Activated T-helper 2 cell treated with anti-CD3 and anti-CD28 coated beads, Interferon-gamma antibody, Interleukin-2, Interleukin-4, amounts not matched to agents 10 μg/mL and 5 μg/mL and 100 μg/mL, durations not matched to agents 14 hours and 24 hours and 36 hours (primary cell): Measurements from ENCODE around the gene GUCD1. TPM values are rescaled to one million over a fixed set of nuclear protein-coding genes. Genes with fewer than 3 reads are reported as not detected.

Experiments
- DNase-seq: peaks from one replicate; pipeline ENCODE4 v3.0.0; 2021; ENCODE audit warnings: low spot score
- H3K27ac Mint-ChIP-seq: one replicate; pipeline ENCODE4 v1.8.0; 2021; ENCODE audit warnings: mixed read lengths
- H3K27me3 Mint-ChIP-seq: one replicate; pipeline ENCODE4 v1.8.0; 2021; ENCODE audit warnings: low read depth, mixed read lengths
- H3K36me3 Mint-ChIP-seq: one replicate; pipeline ENCODE4 v1.8.0; 2021; ENCODE audit warnings: low read depth, mixed read lengths
- H3K4me1 Mint-ChIP-seq: one replicate; pipeline ENCODE4 v1.8.0; 2021; ENCODE audit warnings: low read depth, mixed read lengths
- H3K4me3 Mint-ChIP-seq: one replicate; pipeline ENCODE4 v1.8.0; 2021; ENCODE audit warnings: low read depth, mild to moderate bottlenecking, moderate library complexity, mixed read lengths
- H3K9me3 Mint-ChIP-seq: one replicate; pipeline ENCODE4 v1.8.0; 2021; ENCODE audit warnings: mixed read lengths
- intact Hi-C: fragments of 100-400 bp; cut with micrococcal nuclease; formaldehyde crosslinking; loops from one replicate; pipeline ENCODE4 v1.15.1; 2023
- total RNA-seq: library from RNA; stranded (reverse); gene quantifications from 2 replicates; pipeline ENCODE4 v1.2.3, GENCODE V29; 2022

GUCD1 gene
- total RNA-seq, 1 donor from 2014 or later: 115 TPM

- peaks cover 6% of the 10 kb centered on the region for H3K27me3 Mint-ChIP-seq
- peaks cover 11% of the 10 kb centered on the region for H3K4me1 Mint-ChIP-seq
- H3K36me3 Mint-ChIP-seq: no peaks in the 10 kb centered on the region
- H3K9me3 Mint-ChIP-seq: no peaks in the 10 kb centered on the region
- intact Hi-C loops: no loop called here
- peak; percentile 26 for DNase-seq
- H3K4me3 Mint-ChIP-seq: no peak overlapping the region
- no peak overlapping the region for H3K27ac Mint-ChIP-seq
Measured at GRCh38 chr22:24521791-24522245, 33.1 kb downstream of the GUCD1 start.

- no peak for DNase-seq
- Mint-ChIP-seq H3K9me3 (no peaks in the 10 kb centered on the region), H3K27me3 (peaks cover 6% of the 10 kb centered on the region), H3K27ac (no peak overlapping the region), H3K36me3 (no peaks in the 10 kb centered on the region), H3K4me3 (no peak overlapping the region), H3K4me1 (peaks cover 11% of the 10 kb centered on the region)
- intact Hi-C loops: no loop called here
Measured at GRCh38 chr22:24519496-24519895, 35.4 kb downstream of the GUCD1 start.

GRCh38 chr22:24518771-24519485 is 36.0 kb downstream of the GUCD1 start:
- Mint-ChIP-seq H3K36me3 (no peaks in the 10 kb centered on the region), H3K4me1 (peaks cover 11% of the 10 kb centered on the region), H3K4me3 (no peak overlapping the region), H3K27ac (no peak overlapping the region), H3K9me3 (no peaks in the 10 kb centered on the region), H3K27me3 (peaks cover 6% of the 10 kb centered on the region)
- DNase-seq: no peak
- intact Hi-C loops: no loop called here

- Mint-ChIP-seq H3K27me3 (peaks cover 9% of the 10 kb centered on the region), H3K4me3 (no peak overlapping the region), H3K4me1 (peaks cover 13% of the 10 kb centered on the region), H3K36me3 (no peaks in the 10 kb centered on the region), H3K9me3 (no peaks in the 10 kb centered on the region), H3K27ac (no peak overlapping the region)
- no peak for DNase-seq
- intact Hi-C loops: no loop called here
Measured at GRCh38 chr22:24518228-24518627, 36.7 kb downstream of the GUCD1 start.

- Mint-ChIP-seq H3K4me1 (peaks cover 13% of the 10 kb centered on the region), H3K27ac (no peak overlapping the region), H3K27me3 (peaks cover 9% of the 10 kb centered on the region), H3K36me3 (no peaks in the 10 kb centered on the region), H3K9me3 (no peaks in the 10 kb centered on the region), H3K4me3 (no peak overlapping the region)
- DNase-seq: no peak
- intact Hi-C loops: no loop called here
Measured at GRCh38 chr22:24517446-24517845, 37.5 kb downstream of the GUCD1 start.

- Mint-ChIP-seq H3K9me3 (no peaks in the 10 kb centered on the region), H3K4me3 (no peak overlapping the region), H3K27ac (no peak overlapping the region), H3K4me1 (peaks cover 16% of the 10 kb centered on the region), H3K27me3 (peaks cover 9% of the 10 kb centered on the region), H3K36me3 (no peaks in the 10 kb centered on the region)
- intact Hi-C loops: no loop called here
- no peak for DNase-seq
Measured at GRCh38 chr22:24516301-24516737, 38.6 kb downstream of the GUCD1 start.

GRCh38 chr22:24515027-24515338 is 40.0 kb downstream of the GUCD1 start:
- no peaks in the 10 kb centered on the region for H3K9me3 Mint-ChIP-seq
- H3K4me3 Mint-ChIP-seq: no peak overlapping the region
- no peaks in the 10 kb centered on the region for H3K36me3 Mint-ChIP-seq
- H3K27me3 Mint-ChIP-seq: peaks cover 8% of the 10 kb centered on the region
- H3K27ac Mint-ChIP-seq: no peak overlapping the region
- peaks cover 27% of the 10 kb centered on the region for H3K4me1 Mint-ChIP-seq
- no peak for DNase-seq
- intact Hi-C loops: no loop called here

GRCh38 chr22:24514241-24515026 is 40.5 kb downstream of the GUCD1 start:
- H3K4me3 Mint-ChIP-seq: no peak overlapping the region
- H3K9me3 Mint-ChIP-seq: no peaks in the 10 kb centered on the region
- H3K27me3 Mint-ChIP-seq: peaks cover 8% of the 10 kb centered on the region
- no peak for DNase-seq
- H3K27ac Mint-ChIP-seq: no peak overlapping the region
- peaks cover 27% of the 10 kb centered on the region for H3K4me1 Mint-ChIP-seq
- H3K36me3 Mint-ChIP-seq: no peaks in the 10 kb centered on the region
- intact Hi-C loops: no loop called here

- Mint-ChIP-seq H3K9me3 (no peaks in the 10 kb centered on the region), H3K4me3 (no peak overlapping the region), H3K36me3 (no peaks in the 10 kb centered on the region), H3K4me1 (peaks cover 29% of the 10 kb centered on the region), H3K27me3 (peaks cover 8% of the 10 kb centered on the region), H3K27ac (no peak overlapping the region)
- intact Hi-C loops: no loop called here
- DNase-seq: no peak
Measured at GRCh38 chr22:24513378-24514240, 41.3 kb downstream of the GUCD1 start.

GRCh38 chr22:24512043-24512442 is 42.9 kb downstream of the GUCD1 start:
- Mint-ChIP-seq H3K4me1 (peaks cover 29% of the 10 kb centered on the region), H3K9me3 (no peaks in the 10 kb centered on the region), H3K4me3 (no peak overlapping the region), H3K27me3 (peaks cover 3% of the 10 kb centered on the region), H3K27ac (no peak overlapping the region), H3K36me3 (no peaks in the 10 kb centered on the region)
- DNase-seq: no peak
- intact Hi-C loops: no loop called here

- DNase-seq: no peak
- no peaks in the 10 kb centered on the region for H3K9me3 Mint-ChIP-seq
- intact Hi-C loops: loop anchor here (1.0 kb wide), 1 partner anchor 25 kb away; no protein-coding TSS in a partner anchor
- no peaks in the 10 kb centered on the region for H3K36me3 Mint-ChIP-seq
- H3K27ac Mint-ChIP-seq: peak overlapping the region; percentile 39
- peaks cover 31% of the 10 kb centered on the region for H3K4me1 Mint-ChIP-seq
- no peak overlapping the region for H3K4me3 Mint-ChIP-seq
- H3K27me3 Mint-ChIP-seq: peaks cover 4% of the 10 kb centered on the region
Measured at GRCh38 chr22:24510637-24511625, 44.0 kb downstream of the GUCD1 start.

- Mint-ChIP-seq H3K36me3 (no peaks in the 10 kb centered on the region), H3K4me3 (no peak overlapping the region), H3K27ac (no peak overlapping the region), H3K4me1 (peaks cover 34% of the 10 kb centered on the region), H3K27me3 (peaks cover 4% of the 10 kb centered on the region), H3K9me3 (no peaks in the 10 kb centered on the region)
- no peak for DNase-seq
- intact Hi-C loops: no loop called here
Measured at GRCh38 chr22:24507716-24508115, 47.2 kb downstream of the GUCD1 start.
